ENCODE data around the gene MORN3.

- TF ChIP-seq, protein P1, sequence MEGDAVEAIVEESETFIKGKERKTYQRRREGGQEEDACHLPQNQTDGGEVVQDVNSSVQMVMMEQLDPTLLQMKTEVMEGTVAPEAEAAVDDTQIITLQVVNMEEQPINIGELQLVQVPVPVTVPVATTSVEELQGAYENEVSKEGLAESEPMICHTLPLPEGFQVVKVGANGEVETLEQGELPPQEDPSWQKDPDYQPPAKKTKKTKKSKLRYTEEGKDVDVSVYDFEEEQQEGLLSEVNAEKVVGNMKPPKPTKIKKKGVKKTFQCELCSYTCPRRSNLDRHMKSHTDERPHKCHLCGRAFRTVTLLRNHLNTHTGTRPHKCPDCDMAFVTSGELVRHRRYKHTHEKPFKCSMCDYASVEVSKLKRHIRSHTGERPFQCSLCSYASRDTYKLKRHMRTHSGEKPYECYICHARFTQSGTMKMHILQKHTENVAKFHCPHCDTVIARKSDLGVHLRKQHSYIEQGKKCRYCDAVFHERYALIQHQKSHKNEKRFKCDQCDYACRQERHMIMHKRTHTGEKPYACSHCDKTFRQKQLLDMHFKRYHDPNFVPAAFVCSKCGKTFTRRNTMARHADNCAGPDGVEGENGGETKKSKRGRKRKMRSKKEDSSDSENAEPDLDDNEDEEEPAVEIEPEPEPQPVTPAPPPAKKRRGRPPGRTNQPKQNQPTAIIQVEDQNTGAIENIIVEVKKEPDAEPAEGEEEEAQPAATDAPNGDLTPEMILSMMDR (IDR thresholded peaks at IDR 0.05), result no peak
- no peak for TF ChIP-seq POLR2AphosphoS5 (IDR thresholded peaks at IDR 0.05)
- no peak for TF ChIP-seq POLR2A (IDR thresholded peaks at IDR 0.05)
Observed at GRCh38 chr12:121632069-121632970, 37.1 kb downstream of the MORN3 start.

All from suprapubic skin (tissue), 4 donors.